ENCODE data around the gene C17orf113.

DNA sequence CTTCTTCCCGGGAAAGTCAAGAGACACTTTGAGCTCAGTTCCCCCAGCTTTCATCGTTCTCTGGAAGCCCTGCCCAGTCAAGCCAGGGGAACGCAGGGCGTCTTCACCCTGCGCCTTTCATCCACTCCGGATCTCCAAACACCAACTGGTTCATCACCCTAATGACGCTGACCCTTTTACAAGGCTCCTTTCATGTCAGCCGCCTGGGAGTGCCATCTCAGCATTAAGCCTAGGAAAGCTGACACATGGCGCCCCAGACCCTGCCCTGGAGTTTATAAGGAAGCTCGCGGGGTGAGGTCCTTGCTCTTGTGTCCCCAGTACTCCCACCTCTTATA is 32.6 kb downstream of the C17orf113 start:
- no peak for TF ChIP-seq TAF1 (IDR thresholded peaks at IDR 0.05; ENCODE audit: low read depth)
- no peak for TF ChIP-seq REST (IDR thresholded peaks at IDR 0.05; ENCODE audit: low read depth)
- no peak for TF ChIP-seq RAD21 (IDR thresholded peaks at IDR 0.05; ENCODE audit: low read depth)
- TF ChIP-seq YY1 (IDR thresholded peaks at IDR 0.05; ENCODE audit: low read depth): no peak
- TF ChIP-seq EGR1 (IDR thresholded peaks at IDR 0.05): no peak
- no peak for TF ChIP-seq CEBPB (IDR thresholded peaks at IDR 0.05)
- no peak for TF ChIP-seq CREB1 (IDR thresholded peaks at IDR 0.05; ENCODE audit: low read depth)
- TF ChIP-seq, protein P1, sequence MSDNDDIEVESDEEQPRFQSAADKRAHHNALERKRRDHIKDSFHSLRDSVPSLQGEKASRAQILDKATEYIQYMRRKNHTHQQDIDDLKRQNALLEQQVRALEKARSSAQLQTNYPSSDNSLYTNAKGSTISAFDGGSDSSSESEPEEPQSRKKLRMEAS (IDR thresholded peaks at IDR 0.05): no peak; the same call in 1 of the 2 replicates
- TF ChIP-seq ZBTB7A (IDR thresholded peaks at IDR 0.05; ENCODE audit: low read depth): no peak
- TF ChIP-seq USF1 (IDR thresholded peaks at IDR 0.05): no peak
- TF ChIP-seq EP300 (IDR thresholded peaks at IDR 0.05; ENCODE audit: borderline replicate concordance): no peak

Data from Ishikawa (cell line).